ENCODE measurements around the gene GET4.

DNA sequence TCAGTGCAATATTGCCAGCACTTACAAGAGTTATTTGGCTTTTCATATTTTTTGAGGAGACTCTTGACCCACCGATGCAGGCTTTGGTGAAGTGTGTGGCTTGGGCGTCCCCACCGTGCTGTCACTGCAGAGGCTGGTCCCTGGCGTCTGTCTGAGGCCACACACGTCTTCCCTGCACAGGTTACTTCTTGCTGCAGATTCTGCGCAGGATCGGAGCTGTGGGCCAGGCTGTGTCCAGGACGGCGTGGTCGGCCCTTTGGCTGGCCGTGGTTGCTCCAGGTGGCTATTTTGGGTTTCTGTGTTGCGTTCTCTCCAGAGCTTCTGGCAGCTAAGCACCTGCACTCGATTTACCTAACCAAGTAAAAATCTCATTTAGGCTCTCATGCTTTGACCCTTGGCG is 25.1 kb upstream of the GET4 start:
- TF ChIP-seq, protein P1, sequence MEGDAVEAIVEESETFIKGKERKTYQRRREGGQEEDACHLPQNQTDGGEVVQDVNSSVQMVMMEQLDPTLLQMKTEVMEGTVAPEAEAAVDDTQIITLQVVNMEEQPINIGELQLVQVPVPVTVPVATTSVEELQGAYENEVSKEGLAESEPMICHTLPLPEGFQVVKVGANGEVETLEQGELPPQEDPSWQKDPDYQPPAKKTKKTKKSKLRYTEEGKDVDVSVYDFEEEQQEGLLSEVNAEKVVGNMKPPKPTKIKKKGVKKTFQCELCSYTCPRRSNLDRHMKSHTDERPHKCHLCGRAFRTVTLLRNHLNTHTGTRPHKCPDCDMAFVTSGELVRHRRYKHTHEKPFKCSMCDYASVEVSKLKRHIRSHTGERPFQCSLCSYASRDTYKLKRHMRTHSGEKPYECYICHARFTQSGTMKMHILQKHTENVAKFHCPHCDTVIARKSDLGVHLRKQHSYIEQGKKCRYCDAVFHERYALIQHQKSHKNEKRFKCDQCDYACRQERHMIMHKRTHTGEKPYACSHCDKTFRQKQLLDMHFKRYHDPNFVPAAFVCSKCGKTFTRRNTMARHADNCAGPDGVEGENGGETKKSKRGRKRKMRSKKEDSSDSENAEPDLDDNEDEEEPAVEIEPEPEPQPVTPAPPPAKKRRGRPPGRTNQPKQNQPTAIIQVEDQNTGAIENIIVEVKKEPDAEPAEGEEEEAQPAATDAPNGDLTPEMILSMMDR (IDR thresholded peaks at IDR 0.05), result no peak
- TF ChIP-seq POLR2A (IDR thresholded peaks at IDR 0.05), result no peak

Measured in adrenal gland (tissue), 5 donors.